GM21367 (cell line): ENCODE results near the gene PHAX.
"Not testable (repeated sequence)": the region's sequence is repeated elsewhere in the genome, so short reads cannot be mapped to it uniquely, and the experiment has no call there.

Experiments used
- ATAC-seq: cut with Tn5 transposase; IDR thresholded peaks from one replicate; pipeline ENCODE4 v1.9.1; 2021; ENCODE audit not compliant: unreplicated experiment

The PHAX gene

DNA sequence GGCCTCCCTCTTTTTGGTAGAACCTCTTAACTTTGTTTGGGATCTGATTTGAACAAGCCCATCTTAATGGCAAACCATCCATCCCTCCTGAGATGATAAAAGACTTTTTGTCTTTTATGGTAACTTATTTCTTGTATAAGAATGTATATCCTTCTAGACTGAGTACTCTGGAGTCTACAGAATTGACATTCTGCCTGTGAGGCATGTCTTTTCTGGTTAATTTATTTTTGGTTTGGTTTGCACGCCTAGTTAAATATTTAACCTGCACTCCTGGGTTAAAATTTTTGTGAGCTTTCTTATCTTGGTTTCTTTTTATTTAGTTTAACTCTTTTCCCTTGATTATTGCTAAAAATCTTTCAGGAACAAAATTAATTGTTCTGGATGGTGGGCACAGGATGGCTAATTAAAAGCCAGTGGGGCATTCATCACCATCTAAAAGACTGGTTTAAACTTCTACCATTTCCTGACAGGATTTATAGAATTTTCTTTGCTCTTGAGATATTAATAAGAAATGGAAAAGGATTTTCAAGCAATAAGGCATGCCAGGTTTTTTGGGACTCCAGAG, 50.3 kb downstream of the PHAX start:
- no peak for ATAC-seq

DNA sequence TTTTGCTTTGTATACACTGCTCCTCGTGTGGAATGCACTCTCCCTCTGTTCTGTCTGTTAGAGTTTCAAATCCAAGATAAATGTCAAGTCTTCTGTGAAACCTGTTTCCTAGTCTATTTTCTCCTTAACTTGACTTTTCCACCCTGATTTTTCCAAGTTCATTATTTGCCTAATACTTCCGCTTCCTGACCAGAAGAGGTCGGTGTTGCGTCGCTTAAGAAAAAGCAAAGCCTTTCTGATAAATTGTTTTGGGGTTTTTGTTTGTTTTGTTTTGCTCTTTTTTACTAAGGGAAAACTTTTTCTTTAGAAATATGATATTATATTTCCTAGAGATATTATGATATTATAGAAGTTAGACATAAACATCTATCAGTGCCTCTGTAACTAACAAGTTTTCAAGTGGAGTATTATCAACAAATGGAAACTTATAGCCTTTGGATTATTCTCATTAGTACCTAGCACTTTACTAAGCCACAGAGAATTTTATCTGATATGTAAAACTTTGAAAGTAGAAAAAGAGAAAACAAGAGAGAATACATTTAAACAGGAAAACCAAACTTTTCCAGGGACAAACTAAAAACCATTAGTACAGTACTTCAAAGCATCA, 55.8 kb downstream of the PHAX start:
- ATAC-seq, result no peak

DNA sequence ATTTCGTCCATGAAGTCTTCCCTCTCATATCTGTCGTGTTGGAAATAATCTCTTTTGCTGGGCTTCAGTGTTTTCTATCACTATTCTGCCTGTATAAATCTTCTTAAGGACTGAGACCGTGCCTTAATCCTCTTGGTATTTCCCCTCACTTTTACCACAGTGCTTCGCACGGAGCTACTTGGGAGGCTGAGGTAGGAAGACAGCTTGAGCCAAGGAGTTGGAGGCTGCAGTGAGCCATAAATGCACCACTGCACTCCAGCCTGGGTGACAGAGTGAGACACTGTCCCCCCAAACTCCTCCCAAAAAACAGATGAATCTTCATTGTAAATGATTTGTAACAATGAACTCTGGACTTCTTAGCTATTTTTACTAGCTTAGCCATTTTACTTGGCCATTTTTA, 57.8 kb downstream of the PHAX start:
- ATAC-seq, result no peak

DNA sequence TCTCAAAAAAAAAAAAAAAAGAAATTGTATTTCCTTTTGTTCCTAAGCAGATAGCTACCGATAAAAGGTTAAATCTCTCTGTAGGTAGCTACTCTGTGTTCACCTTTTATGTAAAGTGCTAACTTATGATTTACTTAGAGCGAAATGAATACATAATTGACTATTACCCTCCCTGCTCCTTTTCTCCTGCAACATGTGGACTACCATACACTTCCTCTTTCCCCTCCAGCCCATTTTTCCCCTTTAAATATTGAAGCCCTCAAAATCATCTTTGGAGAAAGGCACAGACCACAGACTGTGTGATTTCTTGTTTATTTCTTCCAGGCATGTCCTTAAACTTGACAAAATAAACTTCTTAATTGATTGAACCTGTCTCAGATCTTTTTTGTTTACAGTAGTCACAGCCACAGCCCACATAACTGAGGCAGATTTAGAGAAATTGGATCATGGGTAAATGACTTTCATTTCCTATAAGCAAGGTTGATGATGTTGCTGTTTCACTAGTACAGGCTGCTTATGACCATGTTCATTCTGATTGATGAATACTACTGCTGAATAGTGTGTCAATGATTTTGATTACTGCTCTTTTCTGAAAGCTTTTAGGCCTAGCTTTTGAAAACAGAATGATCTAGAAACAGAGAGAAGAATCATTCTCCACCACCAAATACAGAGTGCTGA, 59.2 kb downstream of the PHAX start:
- ATAC-seq, result no peak

DNA sequence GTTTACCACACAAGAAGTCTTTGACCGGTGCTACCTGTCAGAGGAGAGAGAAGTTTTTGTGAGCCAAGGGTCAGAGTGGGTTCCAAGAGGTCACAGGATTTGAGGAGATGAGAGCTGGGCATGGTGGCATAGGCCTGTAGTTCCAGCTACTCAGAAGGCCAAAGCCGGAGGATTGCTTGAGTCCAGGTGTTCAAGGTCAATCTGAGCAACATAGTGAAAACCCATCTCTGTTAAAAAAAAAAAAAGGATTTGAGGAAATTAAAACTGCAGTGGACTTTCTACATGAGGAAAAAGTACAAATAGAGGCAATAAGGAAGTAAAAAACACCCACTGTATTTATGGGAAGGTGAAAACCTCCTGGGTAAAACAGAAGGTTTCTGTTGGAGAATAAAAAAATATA, 63.8 kb downstream of the PHAX start:
- ATAC-seq, result no peak

DNA sequence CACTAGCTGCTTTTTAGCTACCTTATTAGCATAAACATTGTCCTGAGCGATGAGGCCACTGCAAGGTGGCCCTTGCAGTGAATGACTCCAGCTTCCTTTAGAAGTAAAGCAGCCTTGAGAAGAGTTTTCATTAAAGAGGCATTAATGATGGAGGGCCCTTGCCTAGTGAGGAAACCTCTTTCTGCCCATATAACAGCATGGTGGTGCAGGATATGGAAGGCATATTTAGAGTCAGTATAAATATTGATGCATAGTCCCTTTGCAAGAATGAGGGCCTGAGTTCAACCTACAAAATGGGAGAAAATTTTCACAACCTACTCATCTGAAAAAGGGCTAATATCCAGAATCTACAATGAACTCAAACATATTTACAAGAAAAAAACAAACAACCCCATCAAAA, 69.4 kb downstream of the PHAX start:
- not testable (repeated sequence) for ATAC-seq

DNA sequence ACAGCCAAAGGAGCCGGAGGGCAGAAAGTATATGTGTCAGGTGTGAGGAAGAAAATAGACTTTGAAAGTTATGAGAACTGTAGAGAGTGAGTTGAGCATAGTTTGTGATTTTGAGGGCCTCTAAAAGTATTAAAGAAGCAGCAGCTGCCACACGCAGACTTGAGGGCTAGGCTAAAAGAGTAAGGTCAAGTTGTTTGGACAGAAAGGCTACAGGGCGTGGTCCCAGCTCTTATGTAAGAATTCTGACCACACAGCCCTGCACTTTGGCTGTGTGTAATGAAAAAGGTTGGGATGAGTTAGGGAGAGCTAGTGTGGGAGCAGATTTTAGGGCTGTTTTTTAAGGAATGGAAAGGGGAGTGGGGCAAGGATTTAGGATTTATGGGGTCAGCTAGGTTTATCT, 70.9 kb downstream of the PHAX start:
- not testable (repeated sequence) for ATAC-seq

DNA sequence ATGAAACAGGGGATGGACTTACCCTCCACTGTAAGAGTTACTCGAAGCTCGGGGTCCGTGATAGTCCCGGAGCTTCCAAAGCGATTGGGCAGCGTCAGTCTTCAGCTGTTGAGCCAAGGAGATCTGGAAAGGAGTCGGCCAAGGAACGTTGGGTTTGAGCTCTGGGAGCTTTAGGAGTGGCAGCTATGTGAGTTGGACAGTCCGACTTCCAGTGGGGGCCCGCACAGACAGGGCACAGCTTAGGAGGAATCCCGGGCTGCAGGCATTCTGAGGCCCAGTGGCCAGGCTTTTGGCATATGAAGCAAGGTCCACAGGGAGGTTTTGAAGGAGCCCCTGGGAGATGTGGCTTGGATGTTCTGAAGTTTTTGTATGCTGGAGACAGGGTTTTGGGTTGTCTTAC, 72.7 kb downstream of the PHAX start:
- ATAC-seq, result no peak

DNA sequence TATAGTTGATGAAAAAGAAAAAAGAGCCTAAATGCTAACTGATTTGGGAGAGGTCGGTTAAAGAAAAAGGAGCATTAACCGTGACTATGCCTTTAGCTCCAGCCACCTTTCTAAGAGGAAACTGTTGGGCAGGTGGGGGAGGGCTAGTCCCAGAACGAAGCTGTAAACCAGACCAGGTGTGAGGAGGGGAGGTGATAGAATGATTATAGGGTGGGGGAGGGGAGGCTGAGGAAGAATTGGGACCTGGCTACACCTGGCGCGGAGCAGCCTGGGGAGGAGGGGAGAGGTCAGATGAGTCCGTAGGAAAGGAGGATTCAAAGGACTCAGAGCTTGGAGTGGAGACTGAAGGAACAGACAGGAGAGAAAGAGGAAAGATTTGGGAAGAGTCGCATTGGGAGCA, 73.4 kb downstream of the PHAX start:
- ATAC-seq, result no peak

DNA sequence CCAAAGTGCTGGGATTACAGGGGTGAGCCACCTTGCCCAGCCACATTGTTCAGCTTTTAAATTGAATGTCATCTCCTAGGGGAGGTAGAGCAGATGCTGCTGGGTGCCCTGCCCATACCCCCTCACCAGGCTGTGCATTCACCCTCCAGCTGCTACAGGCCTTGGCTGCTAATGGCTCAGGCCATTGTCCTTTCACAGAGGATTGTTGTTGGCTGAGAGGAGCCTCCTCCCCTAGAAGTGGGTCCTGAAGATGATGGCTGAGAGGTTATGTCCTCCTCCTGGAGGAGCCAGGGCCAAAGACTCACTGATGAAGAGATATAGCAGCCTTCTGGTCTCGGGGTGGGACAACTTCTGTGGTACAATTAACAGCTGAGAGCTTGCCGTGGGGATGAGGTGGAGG, 74.6 kb downstream of the PHAX start:
- ATAC-seq, result no peak

DNA sequence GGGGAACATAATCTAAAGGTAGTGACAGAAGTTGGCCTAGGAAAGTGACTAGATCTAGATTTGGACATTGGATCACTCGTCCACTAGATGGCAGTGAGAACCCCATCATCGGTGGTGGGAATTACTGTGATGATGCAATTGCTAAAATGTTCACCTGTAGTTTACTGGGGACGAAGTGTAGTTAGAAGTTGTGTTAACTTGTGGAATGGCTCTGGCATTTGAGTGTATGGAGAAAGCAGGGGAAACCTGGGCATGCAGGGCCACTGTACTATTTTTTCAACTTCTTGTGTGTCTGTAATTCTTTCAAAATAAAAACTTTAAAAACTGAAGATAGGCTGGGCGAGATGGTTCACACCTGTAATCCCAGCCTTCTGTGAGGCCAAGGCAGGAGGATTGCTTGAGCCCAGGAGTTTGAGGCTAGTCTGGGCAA, 75.5 kb downstream of the PHAX start:
- ATAC-seq, result peak; percentile 64
